Fibroblast of upper back skin (primary cell): Measurements from ENCODE around the gene RHBDL1.

ENCODE experiments used
- DNase-seq: peaks from one replicate; pipeline ENCODE4 v3.0.0-alpha.2; 2013

Gene RHBDL1

DNA sequence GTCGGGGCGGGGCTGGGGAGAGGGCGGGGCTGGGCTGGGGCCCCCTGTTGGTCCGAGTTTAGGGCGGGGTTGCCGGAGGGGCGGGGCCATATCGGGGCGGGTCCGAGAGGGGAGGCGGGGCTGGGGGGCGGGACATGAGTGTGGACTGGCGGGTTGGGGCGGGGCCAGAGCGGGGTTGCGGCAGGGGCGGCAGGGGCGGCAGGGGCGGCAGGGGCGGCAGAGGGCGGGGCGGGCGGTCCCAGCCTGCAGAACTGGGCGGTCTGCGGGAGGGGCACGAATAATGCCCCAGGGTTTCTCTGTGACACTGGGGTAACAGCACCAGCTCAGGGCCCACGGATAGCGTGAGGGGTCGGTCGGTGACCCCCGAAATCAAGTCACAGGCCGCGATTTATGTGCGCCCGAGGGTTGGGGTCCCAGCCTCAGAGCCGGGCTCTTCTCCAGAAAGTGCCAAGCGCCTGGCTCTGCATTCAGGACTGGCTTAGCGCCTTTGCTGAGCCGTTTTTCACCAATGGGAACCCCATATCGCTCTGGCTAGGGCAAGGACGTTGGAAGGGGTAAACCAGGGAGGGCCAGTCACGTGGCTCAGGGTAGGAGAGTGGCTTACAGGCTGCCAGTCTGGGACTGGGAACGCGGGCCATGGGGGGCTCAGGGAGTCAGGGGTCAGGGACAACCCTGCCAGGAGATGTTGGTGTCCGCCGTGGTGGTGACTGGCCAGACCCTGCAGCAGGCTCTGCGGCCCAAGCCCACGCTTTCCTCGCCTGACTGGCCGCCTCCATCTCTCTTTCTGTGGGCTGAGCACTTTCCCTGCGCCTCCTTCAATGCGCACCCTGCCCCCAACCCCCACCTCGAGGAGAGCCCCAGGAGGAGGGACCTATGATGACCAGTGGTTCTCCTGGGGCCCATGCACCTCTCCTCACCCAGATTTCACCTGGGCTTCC lies 38.1 kb upstream of the RHBDL1 start:
- DNase-seq = peak; percentile 88

DNA sequence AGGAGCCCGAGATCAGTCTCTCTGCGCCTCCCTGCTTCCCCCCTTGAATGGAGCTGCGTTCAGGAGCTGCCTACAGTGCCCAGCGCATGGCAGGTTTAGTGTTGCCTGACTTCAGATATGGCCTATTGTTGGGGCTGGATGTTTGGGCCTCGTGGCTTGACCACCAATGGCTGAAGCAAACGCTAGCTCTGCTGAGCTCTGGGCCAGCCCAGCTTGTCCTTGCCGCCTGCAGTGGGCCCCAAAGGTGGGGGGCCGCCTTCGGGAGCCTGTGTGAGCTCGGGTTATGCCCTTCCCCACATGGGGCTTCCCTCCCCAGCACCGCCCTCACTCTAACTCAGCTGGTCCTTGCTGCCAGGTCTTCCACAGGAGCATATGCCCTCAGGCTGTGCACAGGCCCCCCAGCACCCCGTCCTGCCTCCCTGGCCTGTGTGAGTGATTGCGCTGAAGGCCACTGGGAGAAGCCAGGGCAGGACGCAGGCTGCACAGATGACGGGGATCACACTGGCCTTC lies 37.4 kb upstream of the RHBDL1 start:
- DNase-seq = no peak

DNA sequence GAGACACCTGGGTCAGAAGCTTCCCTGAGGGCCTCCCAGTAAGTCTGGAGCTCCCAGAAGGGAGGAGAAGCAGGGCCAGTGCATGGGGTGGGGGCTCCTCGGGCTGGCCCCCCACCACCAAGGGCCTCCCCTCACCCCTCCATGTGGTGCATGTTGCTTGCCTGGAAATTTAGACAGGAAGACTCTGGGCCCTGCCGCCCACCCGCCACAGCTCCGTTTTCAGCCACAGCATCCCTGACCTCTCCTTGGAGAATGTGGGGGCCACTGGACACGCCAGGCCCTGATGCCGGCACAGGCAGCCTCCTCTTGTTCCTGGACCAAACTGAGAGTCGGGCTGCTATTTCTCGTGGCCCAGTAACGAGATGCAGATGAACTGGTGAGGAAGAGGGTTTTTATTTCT lies 36.6 kb upstream of the RHBDL1 start:
- DNase-seq = no peak

DNA sequence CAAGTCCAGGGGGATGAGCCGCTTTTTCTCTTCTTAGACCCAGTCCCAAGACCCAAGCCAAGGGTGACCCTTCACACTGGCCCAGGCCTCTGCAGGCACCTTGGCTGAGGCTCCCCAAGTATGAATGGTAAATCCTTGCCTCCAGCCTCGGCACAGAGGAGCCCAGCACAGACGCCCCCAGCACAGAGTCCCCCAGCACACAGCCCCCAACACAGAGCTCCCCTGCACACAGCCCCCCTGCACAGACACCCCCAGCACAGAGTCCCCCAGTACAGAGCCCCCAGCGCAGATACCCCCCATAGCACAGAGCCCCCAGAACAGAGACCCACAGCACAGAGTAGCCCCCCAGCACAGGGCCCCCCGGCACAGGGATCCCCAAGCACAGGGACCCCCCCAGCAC lies 34.9 kb upstream of the RHBDL1 start:
- DNase-seq = no peak

DNA sequence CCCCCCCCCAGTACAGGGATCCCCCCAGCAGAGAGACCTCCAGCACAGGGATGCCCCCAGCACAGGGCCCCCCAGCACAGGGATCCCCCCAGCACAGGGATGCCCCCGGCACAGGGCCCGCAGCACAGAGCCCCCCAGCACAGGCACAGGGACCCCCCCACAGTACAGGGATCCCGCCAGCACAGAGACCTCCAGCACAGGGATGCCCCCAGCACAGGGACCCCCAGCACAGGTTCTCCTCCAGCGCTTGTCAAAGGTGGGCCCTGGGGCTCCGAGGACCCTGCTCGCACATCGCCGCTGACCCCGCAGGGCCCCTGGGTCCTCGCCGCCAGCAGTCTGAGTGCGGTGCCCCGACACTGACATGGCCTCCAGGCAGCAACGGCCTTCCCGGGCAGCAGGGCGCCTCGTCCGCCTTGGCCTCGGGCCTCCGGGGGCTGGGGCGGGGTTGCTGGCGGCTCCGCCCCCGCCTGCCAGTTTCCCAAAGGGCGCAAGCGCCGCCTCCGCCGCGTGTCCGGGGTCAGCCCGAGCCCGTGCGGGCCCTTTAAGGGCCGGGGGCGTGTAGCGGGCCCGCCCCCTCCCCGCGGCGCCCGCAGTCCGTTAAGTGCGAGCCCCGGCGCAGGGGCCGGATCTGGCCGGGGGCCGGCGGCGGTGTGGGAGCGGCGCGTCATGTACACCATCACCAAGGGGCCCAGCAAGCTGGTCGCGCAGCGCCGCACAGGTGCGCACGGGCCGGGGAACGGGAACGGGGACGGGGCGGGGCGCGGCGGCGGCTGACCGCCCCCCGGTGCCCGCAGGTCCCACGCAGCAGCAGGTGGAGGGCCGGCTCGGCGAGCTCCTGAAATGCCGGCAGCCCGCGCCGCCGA lies 33.9 kb upstream of the RHBDL1 start, which contains the start of gene MCRIP2:
MCRIP2 (plus strand) TSS at position 503 of the 863 bp plus-strand sequence; CDS start at position 667, 164 bp downstream.
- peak; percentile 61 for DNase-seq

DNA sequence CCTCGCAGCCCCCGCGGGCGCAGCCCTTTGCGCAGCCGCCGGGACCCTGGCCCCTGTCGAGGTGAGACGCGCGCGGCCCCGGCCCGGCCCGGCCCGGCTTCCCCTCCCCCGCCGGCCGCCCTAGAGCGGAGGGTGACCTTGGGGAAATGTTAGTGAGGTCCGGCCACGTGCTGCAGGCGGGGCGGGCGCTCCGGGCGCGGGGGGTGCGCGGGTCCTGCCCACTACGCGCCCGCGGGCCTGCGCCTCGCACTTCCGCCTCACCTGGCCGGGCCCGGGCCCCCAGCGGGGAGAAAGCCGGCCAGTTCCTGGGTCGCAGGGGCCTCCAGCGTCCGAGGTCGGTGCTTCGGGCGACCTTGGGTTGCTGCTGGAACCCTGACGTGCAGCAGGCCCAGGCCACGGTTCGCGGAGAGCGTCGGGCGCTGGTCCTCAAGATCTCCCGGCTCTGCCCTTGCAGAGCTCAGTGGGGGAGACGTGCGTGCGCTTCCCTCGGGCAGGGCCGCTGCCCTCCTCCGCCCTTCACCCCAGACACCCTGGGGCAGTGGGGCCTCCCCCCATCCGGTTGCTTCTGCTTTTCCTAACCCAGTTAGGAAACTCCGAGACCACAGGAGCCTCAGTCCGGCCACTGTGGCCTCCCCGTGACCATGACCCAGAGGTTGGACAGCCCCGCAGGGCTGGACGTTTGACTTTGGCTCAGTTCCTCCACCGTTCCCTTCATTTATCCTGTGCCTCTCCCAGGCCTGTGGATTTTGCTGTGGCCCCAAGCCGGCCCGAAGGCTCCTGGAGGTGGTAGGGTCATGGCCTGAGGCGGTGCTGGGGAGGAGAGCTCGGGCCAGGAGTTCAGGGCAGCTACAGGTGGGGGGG lies 33.1 kb upstream of the RHBDL1 start:
- no peak for DNase-seq

DNA sequence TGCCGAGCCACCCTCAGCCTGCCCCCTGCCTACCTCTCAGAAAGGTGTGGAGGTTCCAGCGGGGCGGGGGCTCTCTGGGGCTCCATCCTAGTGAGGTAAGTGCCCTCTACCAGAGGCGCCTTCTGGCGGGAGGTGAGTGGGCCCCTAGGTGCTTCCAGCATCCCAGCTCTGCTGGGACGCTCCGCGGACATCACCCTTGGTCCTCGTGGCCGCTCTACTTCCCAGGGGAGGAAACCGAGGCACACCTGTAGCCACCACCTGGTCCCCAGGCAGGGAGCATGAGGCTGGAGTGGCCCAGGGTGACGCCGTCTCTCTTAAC lies 32.5 kb upstream of the RHBDL1 start:
- no peak for DNase-seq

DNA sequence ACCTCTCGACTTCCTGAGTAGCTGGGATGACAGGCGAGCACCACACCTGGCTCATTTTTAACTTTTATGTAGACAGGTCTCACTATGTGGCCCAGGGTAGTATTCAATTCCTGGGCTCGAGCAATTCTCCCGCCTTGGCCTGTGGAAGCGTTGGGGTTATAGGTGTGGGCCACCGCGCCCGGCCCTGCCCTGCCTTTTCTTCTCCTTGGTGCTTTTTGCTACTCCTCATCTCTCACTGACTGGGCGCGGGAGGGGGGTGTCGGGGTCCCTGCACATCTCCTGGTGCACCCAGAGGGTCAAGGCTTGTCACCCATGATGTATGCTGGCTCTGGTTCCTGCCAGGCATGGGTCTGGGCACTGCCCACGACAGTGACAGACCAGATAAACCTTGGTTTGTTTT lies 30.9 kb upstream of the RHBDL1 start:
- no peak for DNase-seq

DNA sequence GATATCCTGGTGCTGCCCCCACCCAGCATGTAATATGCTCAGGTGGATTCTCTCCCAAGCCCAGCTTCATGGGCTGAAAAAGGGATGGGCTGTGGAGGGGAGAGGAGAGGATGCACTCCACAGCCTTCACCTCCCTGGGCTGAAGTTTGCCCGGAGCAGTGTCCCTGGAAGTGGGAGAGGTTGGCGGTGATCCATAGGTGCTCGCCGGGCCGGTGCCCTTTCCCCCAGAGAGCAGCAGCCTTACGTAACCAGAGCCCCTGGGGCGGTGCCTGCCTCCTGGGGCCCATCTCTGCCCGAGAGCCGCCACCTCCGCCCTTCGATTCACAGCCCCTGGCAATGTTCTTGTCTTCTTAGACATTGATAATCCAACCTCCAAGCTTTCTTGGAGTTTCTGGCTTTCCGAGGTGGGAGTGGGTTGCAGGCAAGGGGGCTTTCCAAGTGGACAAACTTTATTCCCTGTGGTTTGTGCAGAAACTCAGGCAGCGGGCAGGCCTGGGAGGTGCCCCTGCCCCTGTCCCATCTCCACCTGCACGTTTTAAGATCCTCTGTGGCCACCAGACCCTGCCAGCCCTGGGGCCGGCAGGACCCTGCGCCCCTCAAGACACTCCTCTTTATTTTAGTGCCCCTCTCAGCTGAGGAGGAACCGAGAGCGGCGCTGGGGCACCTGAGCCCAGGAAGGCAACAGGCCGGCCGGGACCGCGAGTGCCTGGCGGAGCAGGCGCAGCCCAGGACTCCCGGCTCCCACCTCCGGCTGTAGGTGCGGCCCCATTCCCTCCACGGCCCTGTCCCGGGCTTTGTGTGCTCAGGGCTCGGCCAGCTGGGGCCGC lies 29.4 kb upstream of the RHBDL1 start:
- DNase-seq = no peak

DNA sequence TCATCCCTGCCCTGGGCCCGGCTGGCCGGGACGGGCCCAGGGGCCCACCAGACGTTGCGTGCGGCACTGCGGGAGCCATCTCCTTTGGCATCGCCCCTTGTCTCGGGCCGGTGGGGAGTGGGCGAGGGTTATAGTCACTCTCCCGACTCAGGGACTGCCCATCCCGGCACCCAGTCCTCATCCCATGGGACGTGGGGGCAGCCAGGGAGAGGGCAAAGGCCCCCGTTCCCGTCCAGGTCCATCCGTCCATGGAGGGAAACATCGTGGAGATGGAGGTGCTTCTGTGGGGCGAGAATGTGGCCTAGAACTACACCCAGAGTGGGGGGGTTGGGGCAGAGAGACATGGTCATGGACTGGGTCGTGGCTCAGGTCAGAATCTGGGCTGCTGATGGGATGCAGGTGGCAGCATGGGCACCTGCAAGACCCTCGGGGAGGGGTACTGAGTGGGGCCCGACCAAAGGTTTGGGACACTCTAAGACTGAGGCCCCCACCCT lies 28.7 kb upstream of the RHBDL1 start:
- no peak for DNase-seq

DNA sequence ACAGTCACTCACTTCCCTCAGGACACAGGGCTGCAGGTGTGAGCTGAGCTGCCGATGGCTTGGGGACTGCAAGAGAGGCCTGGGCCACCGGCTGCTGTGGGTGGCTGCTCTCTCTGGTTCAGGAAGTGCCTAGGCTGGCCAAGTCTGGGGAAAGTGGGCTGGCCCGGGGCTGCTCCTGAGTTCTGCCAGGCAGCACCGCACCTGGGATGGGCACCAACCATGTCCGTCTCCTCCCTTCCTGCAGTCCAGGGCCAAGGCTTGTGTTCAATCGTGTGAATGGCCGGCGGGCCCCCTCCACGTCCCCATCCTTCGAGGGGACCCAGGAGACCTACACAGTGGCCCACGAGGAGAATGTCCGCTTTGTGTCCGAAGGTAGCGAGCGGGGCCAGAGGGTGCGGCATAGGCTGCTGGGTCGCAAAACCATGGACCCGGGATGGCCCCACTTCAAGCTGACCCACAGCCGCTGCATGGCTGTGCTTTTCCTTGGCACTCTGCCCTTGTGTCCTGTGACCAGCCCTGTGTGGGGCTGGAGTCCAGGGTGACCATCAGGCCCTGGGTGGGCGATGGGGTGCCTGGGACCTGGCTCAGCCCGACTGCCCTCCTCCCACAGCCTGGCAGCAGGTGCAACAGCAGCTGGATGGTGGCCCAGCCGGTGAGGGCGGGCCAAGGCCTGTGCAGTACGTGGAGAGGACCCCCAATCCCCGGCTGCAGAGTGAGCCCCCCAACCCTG lies 28.1 kb upstream of the RHBDL1 start:
- no peak for DNase-seq

DNA sequence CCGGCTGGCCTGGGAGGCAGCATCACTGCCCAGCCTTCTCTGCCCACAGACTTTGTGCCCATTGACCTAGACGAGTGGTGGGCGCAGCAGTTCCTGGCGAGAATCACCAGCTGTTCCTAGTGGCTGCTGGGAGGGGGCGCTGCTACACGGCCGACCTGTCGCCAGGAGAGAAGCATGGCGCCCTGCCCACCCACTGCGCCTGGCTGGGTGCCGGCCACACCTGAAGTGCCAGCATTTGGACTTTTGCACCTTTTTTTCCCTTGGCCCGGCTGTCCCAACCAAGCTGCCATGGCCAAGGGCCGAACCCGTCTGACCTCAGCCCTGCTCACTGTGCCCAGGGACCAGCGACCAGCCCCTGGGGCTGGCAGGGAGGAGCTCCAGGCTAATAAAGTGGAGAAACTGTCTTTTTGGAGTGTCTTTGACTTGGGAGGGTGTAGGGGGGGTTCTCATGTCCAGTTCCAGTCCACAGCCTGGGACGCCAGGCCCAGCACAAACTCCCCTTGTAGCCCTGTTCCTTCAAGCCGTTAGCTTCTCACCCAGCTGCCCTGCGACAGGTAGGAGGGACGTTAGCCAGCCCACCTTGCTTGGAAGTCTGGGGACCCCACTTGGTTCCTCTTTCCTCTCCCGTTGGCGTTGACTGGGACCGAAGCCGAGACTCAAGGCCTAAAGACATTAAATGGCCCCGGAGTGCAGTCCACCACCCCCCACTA lies 27.2 kb upstream of the RHBDL1 start:
- DNase-seq = peak; percentile 17

DNA sequence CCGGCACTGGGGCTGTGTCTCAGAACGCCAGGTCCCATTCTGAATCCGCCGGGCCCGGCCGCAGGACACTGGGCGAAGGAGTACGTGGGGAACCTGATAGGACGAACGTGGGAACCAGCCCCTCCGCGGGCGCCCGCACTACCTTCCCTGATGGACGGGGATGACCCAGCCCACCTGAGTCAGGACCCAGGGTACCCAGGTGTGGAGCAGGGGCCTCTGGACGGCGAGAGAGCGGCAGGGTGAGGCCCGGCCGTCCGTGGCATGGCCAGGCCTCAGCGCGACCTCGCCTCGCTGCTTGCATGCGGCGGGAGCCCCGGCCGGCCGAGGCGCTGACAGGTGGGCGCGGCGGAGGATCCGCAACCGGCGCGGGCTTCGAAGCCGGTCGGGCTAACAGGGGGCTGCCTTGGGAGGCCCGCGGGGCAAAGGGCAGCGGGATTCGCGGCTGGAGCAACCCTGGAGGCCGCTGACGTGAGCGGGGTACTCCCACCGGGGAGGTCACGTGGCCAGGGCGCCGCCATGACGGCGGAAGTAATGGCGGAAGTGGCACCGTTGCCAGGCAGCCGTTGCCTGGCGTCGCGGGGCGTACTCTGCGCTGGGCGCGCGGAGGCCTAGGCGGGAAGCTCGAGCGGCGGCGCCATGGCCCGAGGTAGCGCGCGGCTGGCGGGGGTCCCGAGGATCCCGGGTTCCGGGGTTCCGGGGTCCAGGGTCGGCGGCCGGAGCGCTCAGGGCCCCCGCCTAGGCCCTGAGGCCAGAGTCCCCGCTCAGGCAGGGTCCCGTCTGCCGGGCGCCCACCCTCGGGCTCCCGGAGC lies 26.5 kb upstream of the RHBDL1 start, which contains the start of gene WDR90:
WDR90 (plus strand) TSS at position 585 of the 809 bp plus-strand sequence; CDS start at position 637, 52 bp downstream.
- peak; percentile 86 for DNase-seq

DNA sequence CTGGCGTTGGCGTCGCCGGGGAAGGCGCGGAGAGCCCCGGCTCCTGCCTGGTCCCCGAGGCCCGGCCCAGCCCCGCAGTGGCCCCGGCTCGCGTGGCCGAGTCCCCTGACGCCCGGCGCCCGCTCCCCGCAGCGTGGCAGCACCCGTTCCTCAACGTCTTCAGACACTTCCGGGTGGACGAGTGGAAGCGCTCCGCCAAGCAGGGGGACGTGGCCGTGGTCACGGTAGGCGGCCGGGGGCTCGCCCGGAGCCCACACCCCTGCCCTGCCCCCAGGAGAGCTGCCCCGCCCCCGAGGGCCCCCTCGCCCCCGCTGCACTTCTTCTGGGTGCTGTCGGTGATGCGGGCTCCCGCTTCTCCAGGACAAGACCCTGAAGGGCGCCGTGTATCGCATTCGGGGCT lies 25.8 kb upstream of the RHBDL1 start:
- no peak for DNase-seq

DNA sequence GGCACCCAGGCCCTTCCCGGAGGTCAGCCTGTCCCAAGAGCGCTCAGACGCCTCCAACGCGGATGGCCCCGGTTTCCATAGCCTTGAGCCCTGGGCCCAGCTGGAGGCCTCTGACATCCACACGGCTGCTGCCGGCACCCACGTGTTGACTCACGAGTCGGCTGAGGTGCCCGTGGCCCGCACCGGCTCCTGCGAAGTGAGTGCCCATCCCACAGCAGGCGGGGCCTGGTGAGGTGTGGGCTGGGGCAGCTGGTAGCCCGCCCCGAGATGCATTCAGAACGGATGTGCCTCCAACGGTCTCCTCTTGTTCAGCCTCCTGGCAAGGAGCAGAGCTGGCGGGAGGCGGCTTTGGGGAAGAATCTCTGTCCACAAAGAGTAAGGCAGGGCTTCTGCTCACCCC lies 23.6 kb upstream of the RHBDL1 start:
- no peak for DNase-seq

DNA sequence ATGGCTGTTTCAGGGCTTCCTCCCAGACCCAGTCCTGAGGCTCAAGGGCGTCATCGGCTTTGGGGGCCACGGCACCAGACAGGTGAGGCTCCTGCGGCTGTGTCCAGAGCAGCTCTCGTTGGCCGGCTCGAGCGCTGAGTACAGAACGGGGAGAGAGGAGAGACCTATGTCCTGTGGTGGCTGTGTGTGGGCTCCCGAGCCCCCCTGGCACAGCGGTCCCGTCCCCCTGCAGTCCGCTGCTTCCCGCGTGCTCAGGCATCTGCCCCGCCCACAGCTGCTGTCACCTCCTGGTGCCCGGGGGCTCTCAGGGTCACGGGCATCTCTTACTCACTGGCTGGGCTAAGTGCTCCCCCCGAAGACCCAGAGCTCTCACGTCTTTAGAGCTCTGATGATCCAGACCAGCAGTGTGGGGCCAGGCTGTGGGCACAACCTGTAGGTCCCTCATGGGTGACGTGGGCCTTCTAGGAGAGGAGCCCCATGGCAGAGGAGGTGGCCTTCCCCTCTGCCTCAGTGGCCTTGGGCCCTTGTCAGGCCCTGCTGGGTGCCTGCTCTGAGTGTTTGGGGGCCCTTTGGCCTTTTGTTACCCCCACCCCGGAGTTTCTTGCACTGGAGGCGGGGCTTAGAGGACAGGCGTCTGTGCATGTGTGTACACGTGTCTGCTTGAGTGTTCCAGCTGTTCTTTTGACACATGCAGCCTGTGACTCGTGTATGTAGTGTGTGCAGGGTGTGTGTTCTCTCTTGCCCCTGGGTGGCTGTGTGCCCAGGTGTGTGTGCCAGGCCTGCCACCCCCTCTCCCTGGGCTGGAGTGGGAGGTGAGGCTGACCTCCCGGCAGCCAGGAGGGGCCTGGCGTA lies 22.8 kb upstream of the RHBDL1 start:
- no peak for DNase-seq

DNA sequence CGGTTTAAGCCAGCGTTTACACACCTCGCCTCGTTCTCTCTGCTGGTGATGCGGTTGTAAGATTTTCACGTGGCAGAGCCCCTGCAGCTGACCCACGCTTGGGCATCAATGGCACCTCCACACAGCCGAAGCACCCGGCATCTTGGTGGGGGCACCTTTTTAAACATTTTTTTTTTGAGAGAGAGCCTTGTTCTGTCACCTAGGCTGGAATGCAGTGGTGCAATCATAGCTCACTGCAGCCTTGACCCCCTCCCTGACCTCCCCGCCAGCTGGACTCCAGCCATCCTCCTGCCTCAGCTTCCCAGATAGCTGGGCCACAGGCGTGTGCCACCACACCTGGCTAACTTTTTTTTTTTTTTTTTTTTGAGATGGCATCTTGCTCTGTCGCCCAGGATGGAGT lies 21.4 kb upstream of the RHBDL1 start:
- no peak for DNase-seq

DNA sequence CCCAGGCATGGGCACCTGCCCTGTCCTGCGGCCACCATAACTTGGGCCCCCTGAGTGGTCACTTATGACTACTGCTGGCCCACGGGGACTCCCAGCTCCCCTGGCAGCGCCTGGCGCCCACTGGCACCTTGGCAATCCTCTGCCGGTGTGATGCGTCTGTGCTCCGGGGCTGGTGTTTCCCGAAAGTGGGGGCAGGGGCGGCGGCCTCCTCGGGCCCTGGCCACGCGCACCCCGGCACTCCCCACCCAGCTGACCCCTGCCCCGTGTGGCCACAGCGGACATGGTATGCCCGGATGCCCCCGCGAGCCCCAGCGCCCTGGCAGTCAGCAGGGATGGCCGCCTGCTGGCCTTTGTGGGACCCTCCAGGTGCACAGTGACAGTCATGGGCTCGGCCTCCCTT lies 18.0 kb upstream of the RHBDL1 start:
- DNase-seq = no peak
